ENCODE data around the gene FICD.

DNA sequence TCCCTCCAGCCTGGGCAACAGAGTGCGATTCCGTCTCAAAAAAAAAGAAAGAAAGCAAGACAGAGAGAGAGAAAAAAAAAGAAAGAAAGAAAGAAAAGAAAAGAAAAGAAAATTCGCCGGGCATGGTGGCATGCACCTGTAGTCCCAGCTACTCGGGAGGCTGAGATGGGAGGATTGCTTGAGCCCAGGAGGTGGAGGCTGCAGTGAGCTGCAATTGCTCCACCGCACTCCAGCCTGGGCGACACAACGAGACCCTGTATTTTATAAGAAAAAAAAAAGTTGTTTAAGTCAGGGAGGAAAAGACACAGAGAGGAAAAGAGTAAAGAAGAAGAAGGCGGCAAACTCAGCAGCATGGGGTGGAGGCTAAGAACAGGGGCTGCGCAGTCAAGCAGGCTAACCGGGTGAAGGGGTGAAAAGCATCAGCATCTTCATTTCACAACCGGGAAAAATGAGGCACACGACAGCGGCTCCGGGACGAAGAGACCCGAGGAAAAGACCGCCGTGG is 557 bp upstream of the FICD start:
- TF ChIP-seq POLR2A (IDR thresholded peaks at IDR 0.05) = no peak
- TF ChIP-seq, protein P1, sequence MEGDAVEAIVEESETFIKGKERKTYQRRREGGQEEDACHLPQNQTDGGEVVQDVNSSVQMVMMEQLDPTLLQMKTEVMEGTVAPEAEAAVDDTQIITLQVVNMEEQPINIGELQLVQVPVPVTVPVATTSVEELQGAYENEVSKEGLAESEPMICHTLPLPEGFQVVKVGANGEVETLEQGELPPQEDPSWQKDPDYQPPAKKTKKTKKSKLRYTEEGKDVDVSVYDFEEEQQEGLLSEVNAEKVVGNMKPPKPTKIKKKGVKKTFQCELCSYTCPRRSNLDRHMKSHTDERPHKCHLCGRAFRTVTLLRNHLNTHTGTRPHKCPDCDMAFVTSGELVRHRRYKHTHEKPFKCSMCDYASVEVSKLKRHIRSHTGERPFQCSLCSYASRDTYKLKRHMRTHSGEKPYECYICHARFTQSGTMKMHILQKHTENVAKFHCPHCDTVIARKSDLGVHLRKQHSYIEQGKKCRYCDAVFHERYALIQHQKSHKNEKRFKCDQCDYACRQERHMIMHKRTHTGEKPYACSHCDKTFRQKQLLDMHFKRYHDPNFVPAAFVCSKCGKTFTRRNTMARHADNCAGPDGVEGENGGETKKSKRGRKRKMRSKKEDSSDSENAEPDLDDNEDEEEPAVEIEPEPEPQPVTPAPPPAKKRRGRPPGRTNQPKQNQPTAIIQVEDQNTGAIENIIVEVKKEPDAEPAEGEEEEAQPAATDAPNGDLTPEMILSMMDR (IDR thresholded peaks at IDR 0.05) = no peak
